H1 (cell line): ENCODE results near the gene GP2. TPM values are rescaled to one million over a fixed set of nuclear protein-coding genes. Genes with fewer than 3 reads are reported as not detected.

ENCODE experiments used
- CTCF ChIA-PET: fragments of 300-600 bp; sonication (Branson Sonifier 250); formaldehyde crosslinking; loops from one replicate; lab custom pipeline; 2021; ENCODE audit not compliant: partially characterized antibody; lab: Charles Lee
- POLR2A ChIA-PET: fragments of 300-600 bp; sonication (Branson Sonifier 250); formaldehyde crosslinking; loops from one replicate; lab custom pipeline; 2021; ENCODE audit warnings: inconsistent platforms; ENCODE audit not compliant: partially characterized antibody; lab: Charles Lee
- DNase-seq, 2 experiments: peaks; one replicate each; pipeline versions ENCODE4 v3.0.0 to v3.0.0-alpha.2; 2010 to 2022; ENCODE audit warnings: low spot score in 2 of 2, low read depth in 1 of 2, mixed read lengths in 1 of 2
- FAIRE-seq: peaks from 2 replicates; lab custom pipeline; 2011; peaks lifted over from hg19 to GRCh38; lab: Jason Lieb, UNC
- H2AFZ ChIP-seq: 2 replicates; pipeline ENCODE4 v1.8.1; 2012; ENCODE audit warnings: low read length, inconsistent platforms
- H2AK5ac ChIP-seq: 2 replicates; pipeline ENCODE4 v1.6.1; 2013; ENCODE audit warnings: low read depth, low read length
- H2BK120ac ChIP-seq: replicated peaks from 2 replicates; pipeline ENCODE3; 2013; ENCODE audit warnings: low read depth, low read length, inconsistent platforms
- H2BK12ac ChIP-seq: 2 replicates; pipeline ENCODE4 v1.6.1; 2013; ENCODE audit warnings: low read depth, low read length
- H2BK15ac ChIP-seq: 2 replicates; pipeline ENCODE4 v1.6.1; 2013; ENCODE audit warnings: low read length
- H2BK20ac ChIP-seq: 2 replicates; pipeline ENCODE4 v1.6.1; 2013; ENCODE audit warnings: low read length
- H2BK5ac ChIP-seq: 2 replicates; pipeline ENCODE4 v1.6.1; 2013; ENCODE audit warnings: low read depth, low read length
- H3K14ac ChIP-seq: 2 replicates; pipeline ENCODE4 v1.6.1; 2013; ENCODE audit warnings: inconsistent platforms; ENCODE audit not compliant: insufficient read length
- H3K18ac ChIP-seq: 2 replicates; pipeline ENCODE4 v1.6.1; 2013; ENCODE audit warnings: low read length; ENCODE audit errors: extremely low read depth
- H3K23ac ChIP-seq: 2 replicates; pipeline ENCODE4 v1.6.1; 2013; ENCODE audit warnings: inconsistent platforms; ENCODE audit not compliant: insufficient read length
- H3K23me2 ChIP-seq: 2 replicates; pipeline ENCODE4 v1.6.1; 2013; ENCODE audit warnings: low read depth, low read length
- H3K27ac ChIP-seq: 2 replicates; pipeline ENCODE4 v1.6.1; 2011; ENCODE audit warnings: low read depth, low read length, inconsistent platforms
- H3K27me3 ChIP-seq, 4 experiments: replicated peaks in 1 of 4; 1 replicate in 1 of 4; 2 replicates in 3 of 4; pipeline versions ENCODE4 v1.6.1 to v1.8.1; 2011 to 2013; ENCODE audit warnings: low read length in 3 of 4, mild to moderate bottlenecking in 3 of 4, inconsistent platforms in 2 of 4, mixed read lengths in 2 of 4, moderate library complexity in 1 of 4; ENCODE audit not compliant: control insufficient read depth in 3 of 4, insufficient read depth in 3 of 4; ENCODE audit errors: extremely low read depth in 1 of 4
- H3K36me3 ChIP-seq, 4 experiments: 2 replicates each; pipeline versions ENCODE4 v1.6.1 to v1.8.1; 2011 to 2013; ENCODE audit warnings: mild to moderate bottlenecking in 4 of 4, low read length in 3 of 4, moderate library complexity in 2 of 4, control low read depth in 1 of 4, inconsistent platforms in 1 of 4; ENCODE audit not compliant: insufficient read depth in 4 of 4, control insufficient read depth in 2 of 4
- H3K4ac ChIP-seq: replicated peaks from 2 replicates; pipeline ENCODE3; 2013; ENCODE audit warnings: low read length, low read depth, mixed read lengths, inconsistent platforms; ENCODE audit not compliant: insufficient read length
- H3K4me1 ChIP-seq, 4 experiments: replicated peaks in 1 of 4; 1 replicate in 1 of 4; 2 replicates in 3 of 4; pipeline versions ENCODE4 v1.6.1 to v1.8.1; 2011 to 2013; ENCODE audit warnings: low read length in 3 of 4, inconsistent platforms in 2 of 4, mixed read lengths in 1 of 4; ENCODE audit not compliant: insufficient read depth in 4 of 4, control insufficient read depth in 3 of 4
- H3K4me2 ChIP-seq, 2 experiments: 2 replicates each; pipeline versions ENCODE4 v1.6.1 to v1.8.1; 2011 to 2013; ENCODE audit warnings: low read depth in 2 of 2, low read length in 2 of 2, control low read depth in 1 of 2, inconsistent platforms in 1 of 2, mild to moderate bottlenecking in 1 of 2; ENCODE audit not compliant: insufficient read depth in 1 of 2
- H3K4me3 ChIP-seq, 4 experiments: fragments of 200-600, 300-600 bp in 1 of 4; sonication (generic), shearing (Covaris generic), sonication (Bioruptor Twin) in 1 of 4; 2 replicates each; pipeline versions ENCODE4 v1.5.1 to v1.8.1; 2011 to 2016; ENCODE audit warnings: low read length in 4 of 4, low read depth in 3 of 4, control low read depth in 2 of 4, inconsistent platforms in 2 of 4, mild to moderate bottlenecking in 2 of 4, mixed read lengths in 1 of 4, moderate library complexity in 1 of 4; ENCODE audit not compliant: insufficient read depth in 2 of 4; ENCODE audit errors: extremely low read depth in 1 of 4
- H3K56ac ChIP-seq: replicated peaks from 2 replicates; pipeline ENCODE3; 2013; ENCODE audit warnings: low read depth, mild to moderate bottlenecking, mixed read lengths, low read length, inconsistent platforms; ENCODE audit not compliant: insufficient read length
- H3K79me1 ChIP-seq: 2 replicates; pipeline ENCODE4 v1.6.1; 2013; ENCODE audit warnings: low read depth, low read length, control low read depth
- H3K79me2 ChIP-seq, 2 experiments: 2 replicates each; pipeline versions ENCODE4 v1.6.1 to v1.8.1; 2012 to 2013; ENCODE audit warnings: low read length in 2 of 2, mild to moderate bottlenecking in 2 of 2, inconsistent platforms in 1 of 2; ENCODE audit not compliant: insufficient read depth in 2 of 2, control insufficient read depth in 1 of 2
- H3K9ac ChIP-seq, 4 experiments: replicated peaks in 1 of 4; 1 replicate in 1 of 4; 2 replicates in 3 of 4; pipeline versions ENCODE4 v1.6.1 to v1.8.1; 2011 to 2013; ENCODE audit warnings: low read depth in 3 of 4, low read length in 3 of 4, control low read depth in 2 of 4, mild to moderate bottlenecking in 2 of 4, moderate library complexity in 2 of 4, inconsistent platforms in 1 of 4; ENCODE audit errors: extremely low read depth in 1 of 4
- H3K9me3 ChIP-seq, 2 experiments: 2 replicates each; pipeline versions ENCODE4 v1.6.1 to v1.8.1; 2012 to 2013; ENCODE audit warnings: mild to moderate bottlenecking in 2 of 2, moderate library complexity in 2 of 2, control low read depth in 1 of 2, inconsistent platforms in 1 of 2, low read depth in 1 of 2, low read length in 1 of 2, mixed read lengths in 1 of 2; ENCODE audit not compliant: insufficient read depth in 2 of 2
- H4K20me1 ChIP-seq, 2 experiments: replicated peaks in 1 of 2; 2 replicates each; pipeline versions ENCODE3 to v1.8.1; 2011 to 2013; ENCODE audit warnings: inconsistent platforms in 2 of 2, low read length in 2 of 2, mild to moderate bottlenecking in 1 of 2; ENCODE audit not compliant: insufficient read depth in 2 of 2, control insufficient read depth in 1 of 2
- H4K5ac ChIP-seq: 2 replicates; pipeline ENCODE4 v1.6.1; 2013; ENCODE audit warnings: low read length, low read depth, mixed read lengths, inconsistent platforms; ENCODE audit not compliant: insufficient read length
- H4K8ac ChIP-seq: 2 replicates; pipeline ENCODE4 v1.8.0; 2013; ENCODE audit warnings: mild to moderate bottlenecking, moderate library complexity, low read length, inconsistent platforms; ENCODE audit not compliant: insufficient read depth; ENCODE audit errors: extremely low read depth
- H4K91ac ChIP-seq: replicated peaks from 2 replicates; pipeline ENCODE3; 2013; ENCODE audit warnings: low read length, mixed read lengths, inconsistent platforms; ENCODE audit not compliant: insufficient read length
- EGR1 ChIP-seq: IDR thresholded peaks from 2 replicates; pipeline ENCODE4 v1.6.1; 2011; ENCODE audit warnings: low read depth, low read length, borderline replicate concordance
- KDM4A ChIP-seq: IDR thresholded peaks from one replicate; pipeline ENCODE4 v1.7.1; 2012; ENCODE audit warnings: low read depth, mild to moderate bottlenecking, moderate library complexity, low read length, inconsistent platforms; ENCODE audit not compliant: severe bottlenecking
- KDM5A ChIP-seq: fragments of 200-600 bp; IDR thresholded peaks from 2 replicates; pipeline ENCODE4 v1.7.1; 2012; ENCODE audit warnings: mild to moderate bottlenecking, low read length, inconsistent platforms, mixed read lengths
- NRF1 ChIP-seq: IDR thresholded peaks from 2 replicates; pipeline ENCODE4 v1.6.1; 2011; ENCODE audit warnings: mild to moderate bottlenecking, low read depth, low read length, improper control_type of control experiment
- POLR2A ChIP-seq, 2 experiments: IDR thresholded peaks; 1 replicate in 1 of 2; 2 replicates in 1 of 2; pipeline ENCODE4 v1.6.1; 2011; ENCODE audit warnings: low read depth in 2 of 2, low read length in 2 of 2, mild to moderate bottlenecking in 2 of 2; ENCODE audit errors: control extremely low read depth in 1 of 2
- TEAD4 ChIP-seq: IDR thresholded peaks from 2 replicates; pipeline ENCODE4 v1.6.1; 2012; ENCODE audit warnings: low read depth, low read length, inconsistent platforms, mixed read lengths
- YY1 ChIP-seq: IDR thresholded peaks from 2 replicates; pipeline ENCODE4 v1.6.1; 2011; ENCODE audit warnings: low read depth, mild to moderate bottlenecking, low read length
- WGBS, 2 experiments: shearing (Covaris generic) in 1 of 2; methylation state at CpG; one replicate each; pipeline versions ENCODE4 v1.1.6 to v1.1.7; 2013 to 2015; ENCODE audit warnings: low lambda C conversion rate in 2 of 2, mixed read lengths in 2 of 2, inconsistent platforms in 1 of 2, low coverage in 1 of 2, missing lambda C conversion rate in 1 of 2; ENCODE audit not compliant: insufficient replicate concordance in 2 of 2, insufficient coverage in 1 of 2, insufficient read length in 1 of 2; ENCODE audit errors: extremely low coverage in 1 of 2, missing lambda C conversion rate in 1 of 2; 5-methylcytosine and 5-hydroxymethylcytosine counted together
- polyA plus RNA-seq, 7 experiments: library from polyadenylated mRNA; depleted of rRNA in 3 of 7; stranded (reverse) in 5 of 7; unstranded in 2 of 7; fragments of >200 nt in 5 of 7; fragments of 200-250 nt in 2 of 7; gene quantifications; 1 replicate in 5 of 7; 2 replicates in 1 of 7; 4 replicates in 1 of 7; pipeline versions ENCODE4 v1.2.1 to v1.2.3, GENCODE V29; 2011 to 2013; ENCODE audit warnings: missing spikeins in 2 of 7, mixed read lengths in 2 of 7
- total RNA-seq: library from RNA; stranded (reverse); fragmentation: NEBNext Ultra II Directional; extraction: Animal tissue kit (Norgen Biotek cat#: 25700); gene quantifications from 2 replicates; pipeline ENCODE4 v1.2.1, GENCODE V29; 2021

GP2 gene
- total and polyA plus RNA-seq, 2 of the 8 experiments (the other 6 are each of a cell fraction or from before 2014, with no cell fraction given): not detected

- DNase-seq (no peak), FAIRE-seq (no peak)
- no peak overlapping the region for H2BK20ac ChIP-seq
- H3K4me2 ChIP-seq: no peak overlapping the region
- WGBS, 2 experiments: 85% methylated on average over 3 of the region's 3 CpGs; no CpG with 5 or more reads in 1 of the 2 experiments
- H3K56ac ChIP-seq: no peak overlapping the region
- peaks cover 0 to 2% of the 10 kb centered on the region in 2 experiments; a peak in 1 of 4 replicates for H3K9me3 ChIP-seq
- no peaks in the 10 kb centered on the region; a peak in 1 of 7 replicates for H3K27me3 ChIP-seq
- H3K23me2 ChIP-seq: no peaks in the 10 kb centered on the region
- ChIA-PET CTCF (interaction anchor here (0.8 to 1.7 kb wide), 3 partner anchors 14 to 407 kb away, joined by 3 to 8 read pairs (median 3); no protein-coding TSS in a partner anchor), POLR2A (no interaction called here)
- no peak overlapping the region for H3K27ac ChIP-seq
- H2AFZ ChIP-seq: no peak overlapping the region
- H4K5ac ChIP-seq: no peak overlapping the region
- no peak overlapping the region for H2AK5ac ChIP-seq
- H2BK12ac ChIP-seq: no peak overlapping the region
- no peak overlapping the region for H2BK15ac ChIP-seq
- no peak overlapping the region for H3K9ac ChIP-seq
- H3K4me1 ChIP-seq: no peaks in the 10 kb centered on the region
- H3K36me3 ChIP-seq: no peaks in the 10 kb centered on the region
- no peak overlapping the region for H4K91ac ChIP-seq
- H3K79me1 ChIP-seq: no peaks in the 10 kb centered on the region
- H3K4me3 ChIP-seq: no peak overlapping the region
- no peak overlapping the region for H3K4ac ChIP-seq
- H2BK5ac ChIP-seq: no peak overlapping the region
- no peaks in the 10 kb centered on the region for H3K79me2 ChIP-seq
- H4K20me1 ChIP-seq: no peaks in the 10 kb centered on the region
- H3K14ac ChIP-seq: no peak overlapping the region
- H2BK120ac ChIP-seq: no peak overlapping the region
- TF ChIP-seq TEAD4 (no peak), EGR1 (no peak), POLR2A (IDR thresholded peaks at IDR 0.05; ENCODE audit: control extremely low read depth in 1 of 2, low read depth in 2 of 2, low read length in 2 of 2) (no peak), YY1 (no peak), NRF1 (no peak), KDM5A (no peak), KDM4A (no peak)
- TF ChIP-seq, all 59 proteins: peak for 0
- Histone ChIP-seq H4K8ac (no peak overlapping the region), H3K18ac (no peak overlapping the region), H3K23ac (no peak overlapping the region)
Observed at GRCh38 chr16:20314575-20314974, 12.7 kb downstream of the GP2 start.
